ENCODE measurements around the gene RGPD8.
"Not testable (repeated sequence)": the region's sequence is repeated elsewhere in the genome, so short reads cannot be mapped to it uniquely, and the experiment has no call there.

- TF ChIP-seq, protein P1, sequence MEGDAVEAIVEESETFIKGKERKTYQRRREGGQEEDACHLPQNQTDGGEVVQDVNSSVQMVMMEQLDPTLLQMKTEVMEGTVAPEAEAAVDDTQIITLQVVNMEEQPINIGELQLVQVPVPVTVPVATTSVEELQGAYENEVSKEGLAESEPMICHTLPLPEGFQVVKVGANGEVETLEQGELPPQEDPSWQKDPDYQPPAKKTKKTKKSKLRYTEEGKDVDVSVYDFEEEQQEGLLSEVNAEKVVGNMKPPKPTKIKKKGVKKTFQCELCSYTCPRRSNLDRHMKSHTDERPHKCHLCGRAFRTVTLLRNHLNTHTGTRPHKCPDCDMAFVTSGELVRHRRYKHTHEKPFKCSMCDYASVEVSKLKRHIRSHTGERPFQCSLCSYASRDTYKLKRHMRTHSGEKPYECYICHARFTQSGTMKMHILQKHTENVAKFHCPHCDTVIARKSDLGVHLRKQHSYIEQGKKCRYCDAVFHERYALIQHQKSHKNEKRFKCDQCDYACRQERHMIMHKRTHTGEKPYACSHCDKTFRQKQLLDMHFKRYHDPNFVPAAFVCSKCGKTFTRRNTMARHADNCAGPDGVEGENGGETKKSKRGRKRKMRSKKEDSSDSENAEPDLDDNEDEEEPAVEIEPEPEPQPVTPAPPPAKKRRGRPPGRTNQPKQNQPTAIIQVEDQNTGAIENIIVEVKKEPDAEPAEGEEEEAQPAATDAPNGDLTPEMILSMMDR (IDR thresholded peaks at IDR 0.05; ENCODE audit: low read depth, low read length) = not testable (repeated sequence)
- not testable (repeated sequence) for TF ChIP-seq EZH2phosphoT487 (IDR thresholded peaks at IDR 0.05; ENCODE audit: low read depth)
Observed at GRCh38 chr2:112424553-112424952, 8.9 kb downstream of the RGPD8 start.

All from OCI-LY3 (cell line).